ENCODE results near the gene AKR1C4. TPM values are rescaled to one million over a fixed set of nuclear protein-coding genes. Genes with fewer than 3 reads are reported as not detected.

AKR1C4 gene
- total RNA-seq, 1 experiment from 2014 or later = not detected

DNA sequence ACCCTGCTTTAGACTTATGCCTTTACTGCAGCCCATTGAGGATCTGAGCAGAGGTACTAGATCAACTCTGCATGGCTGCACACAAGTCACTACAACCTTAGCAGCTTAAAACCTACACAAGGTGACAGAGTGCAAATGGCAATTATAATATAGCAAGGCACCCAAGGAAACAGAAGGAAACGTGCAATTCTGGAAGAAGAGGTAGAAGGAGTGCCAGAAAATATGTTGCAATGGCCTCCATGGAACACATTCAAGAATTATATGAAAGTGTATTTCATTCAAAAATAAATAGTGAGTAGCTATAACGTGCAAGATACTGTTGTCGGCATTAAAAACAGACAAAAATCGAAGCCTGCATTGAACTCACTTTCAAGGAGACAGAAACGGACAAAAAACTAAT, 8.8 kb upstream of the AKR1C4 start:
- Histone ChIP-seq H2AFZ (ENCODE audit: low read length) (no peak overlapping the region), H3K4me1 (ENCODE audit: insufficient read depth, low read length) (no peaks in the 10 kb centered on the region), H3K9ac (ENCODE audit: low read length) (no peak overlapping the region), H3K4me2 (ENCODE audit: low read length) (no peak overlapping the region), H3K27me3 (ENCODE audit: low read length) (no peaks in the 10 kb centered on the region), H3K27ac (ENCODE audit: low read length) (no peak overlapping the region), H3K4me3 (ENCODE audit: low read length) (no peak overlapping the region), H3F3A (ENCODE audit: low read length, unreplicated experiment) (no peaks in the 10 kb centered on the region), H4K20me1 (ENCODE audit: low read length) (no peaks in the 10 kb centered on the region), H3K79me2 (ENCODE audit: low read length) (no peaks in the 10 kb centered on the region), H3K9me3 (ENCODE audit: low read length) (no peaks in the 10 kb centered on the region), H3K9me2 (replicated peaks; ENCODE audit: low read length) (no peaks in the 10 kb centered on the region), H3K36me3 (ENCODE audit: low read depth, low read length) (no peaks in the 10 kb centered on the region)
- no TSS peak for BruUV-seq (replicated peaks)
- no peak for DNase-seq
- CTCF ChIA-PET = no interaction called here
- intact Hi-C loops (cut with micrococcal nuclease) = no loop called here
- POLR2A ChIA-PET (ENCODE audit: unreplicated experiment) = no interaction called here
- no peak for ATAC-seq
- TF ChIP-seq, protein P1, sequence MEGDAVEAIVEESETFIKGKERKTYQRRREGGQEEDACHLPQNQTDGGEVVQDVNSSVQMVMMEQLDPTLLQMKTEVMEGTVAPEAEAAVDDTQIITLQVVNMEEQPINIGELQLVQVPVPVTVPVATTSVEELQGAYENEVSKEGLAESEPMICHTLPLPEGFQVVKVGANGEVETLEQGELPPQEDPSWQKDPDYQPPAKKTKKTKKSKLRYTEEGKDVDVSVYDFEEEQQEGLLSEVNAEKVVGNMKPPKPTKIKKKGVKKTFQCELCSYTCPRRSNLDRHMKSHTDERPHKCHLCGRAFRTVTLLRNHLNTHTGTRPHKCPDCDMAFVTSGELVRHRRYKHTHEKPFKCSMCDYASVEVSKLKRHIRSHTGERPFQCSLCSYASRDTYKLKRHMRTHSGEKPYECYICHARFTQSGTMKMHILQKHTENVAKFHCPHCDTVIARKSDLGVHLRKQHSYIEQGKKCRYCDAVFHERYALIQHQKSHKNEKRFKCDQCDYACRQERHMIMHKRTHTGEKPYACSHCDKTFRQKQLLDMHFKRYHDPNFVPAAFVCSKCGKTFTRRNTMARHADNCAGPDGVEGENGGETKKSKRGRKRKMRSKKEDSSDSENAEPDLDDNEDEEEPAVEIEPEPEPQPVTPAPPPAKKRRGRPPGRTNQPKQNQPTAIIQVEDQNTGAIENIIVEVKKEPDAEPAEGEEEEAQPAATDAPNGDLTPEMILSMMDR (conservative IDR thresholded peaks at IDR 0.05; ENCODE audit: low read depth, low read length) = no peak
- TF ChIP-seq EZH2phosphoT487 (IDR thresholded peaks at IDR 0.05; ENCODE audit: borderline replicate concordance, low read length) = no peak
- no peak for TF ChIP-seq EZH2 (IDR thresholded peaks at IDR 0.05; ENCODE audit: low read length, unreplicated experiment)

DNA sequence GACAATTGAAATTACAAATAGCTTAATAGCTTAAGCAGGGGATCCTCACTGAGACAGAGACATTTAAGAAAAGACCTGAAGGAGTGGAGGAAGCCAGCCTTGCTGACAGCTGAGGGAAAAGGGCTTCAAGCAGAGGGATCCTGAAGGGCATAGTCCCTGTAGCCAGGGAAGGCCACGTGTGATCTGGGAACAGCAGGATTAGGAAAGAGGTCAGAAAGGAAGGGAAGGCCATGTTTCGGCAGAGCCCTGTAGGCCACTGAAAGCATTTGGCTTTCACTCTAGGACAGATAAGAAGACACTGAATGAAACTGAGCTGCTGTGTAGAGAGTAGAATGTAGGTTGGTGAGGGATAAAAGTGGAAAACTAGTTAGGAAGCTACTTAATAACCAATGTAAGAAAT, 8.3 kb upstream of the AKR1C4 start:
- Histone ChIP-seq H3K27ac (ENCODE audit: low read length) (no peak overlapping the region), H3K4me3 (ENCODE audit: low read length) (no peak overlapping the region), H3K9me3 (ENCODE audit: low read length) (no peaks in the 10 kb centered on the region), H3K9me2 (replicated peaks; ENCODE audit: low read length) (no peaks in the 10 kb centered on the region), H3F3A (ENCODE audit: low read length, unreplicated experiment) (no peaks in the 10 kb centered on the region), H3K27me3 (ENCODE audit: low read length) (no peaks in the 10 kb centered on the region), H3K4me1 (ENCODE audit: insufficient read depth, low read length) (no peaks in the 10 kb centered on the region), H4K20me1 (ENCODE audit: low read length) (no peaks in the 10 kb centered on the region), H3K9ac (ENCODE audit: low read length) (no peak overlapping the region), H3K4me2 (ENCODE audit: low read length) (no peak overlapping the region), H2AFZ (ENCODE audit: low read length) (no peak overlapping the region), H3K79me2 (ENCODE audit: low read length) (no peaks in the 10 kb centered on the region), H3K36me3 (ENCODE audit: low read depth, low read length) (no peaks in the 10 kb centered on the region)
- intact Hi-C loops (cut with micrococcal nuclease) = no loop called here
- no peak for TF ChIP-seq EZH2 (IDR thresholded peaks at IDR 0.05; ENCODE audit: low read length, unreplicated experiment)
- TF ChIP-seq, protein P1 (conservative IDR thresholded peaks at IDR 0.05; ENCODE audit: low read depth, low read length) = no peak
- no peak for TF ChIP-seq EZH2phosphoT487 (IDR thresholded peaks at IDR 0.05; ENCODE audit: borderline replicate concordance, low read length)
- BruUV-seq (replicated peaks) = no TSS peak
- ATAC-seq = no peak
- CTCF ChIA-PET = no interaction called here
- POLR2A ChIA-PET (ENCODE audit: unreplicated experiment) = no interaction called here
- DNase-seq = no peak

DNA sequence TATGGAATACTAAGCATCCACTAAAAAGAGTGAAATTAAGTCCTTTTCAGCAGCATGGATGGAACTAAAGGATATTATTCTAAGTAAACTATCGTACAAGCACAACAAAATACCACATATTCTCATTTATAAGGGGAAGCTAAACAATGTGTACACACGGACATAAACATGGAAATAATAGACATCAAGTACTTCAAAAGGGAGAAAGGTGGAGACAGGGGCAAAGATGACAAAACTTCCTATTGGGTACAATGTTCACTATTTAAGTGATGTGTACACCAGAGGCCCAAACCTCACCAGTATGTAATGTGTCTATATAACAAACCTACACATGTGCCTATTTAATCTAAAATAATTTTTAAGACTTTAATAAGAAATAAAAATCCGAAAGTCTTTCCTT, 2.2 kb upstream of the AKR1C4 start:
- Histone ChIP-seq H3K4me2 (ENCODE audit: low read length) (no peak overlapping the region), H3K9me3 (ENCODE audit: low read length) (no peaks in the 10 kb centered on the region), H3F3A (ENCODE audit: low read length, unreplicated experiment) (no peaks in the 10 kb centered on the region), H3K27ac (ENCODE audit: low read length) (no peak overlapping the region), H3K9ac (ENCODE audit: low read length) (no peak overlapping the region), H3K4me1 (ENCODE audit: insufficient read depth, low read length) (no peaks in the 10 kb centered on the region), H3K9me2 (replicated peaks; ENCODE audit: low read length) (no peaks in the 10 kb centered on the region), H4K20me1 (ENCODE audit: low read length) (no peaks in the 10 kb centered on the region), H3K27me3 (ENCODE audit: low read length) (no peaks in the 10 kb centered on the region), H3K36me3 (ENCODE audit: low read depth, low read length) (no peaks in the 10 kb centered on the region), H3K79me2 (ENCODE audit: low read length) (no peaks in the 10 kb centered on the region), H2AFZ (ENCODE audit: low read length) (no peak overlapping the region), H3K4me3 (ENCODE audit: low read length) (no peak overlapping the region)
- no peak for DNase-seq
- CTCF ChIA-PET = no interaction called here
- no TSS peak for BruUV-seq (replicated peaks)
- ATAC-seq = no peak
- intact Hi-C loops (cut with micrococcal nuclease) = no loop called here
- no peak for TF ChIP-seq EZH2phosphoT487 (IDR thresholded peaks at IDR 0.05; ENCODE audit: borderline replicate concordance, low read length)
- no peak for TF ChIP-seq EZH2 (IDR thresholded peaks at IDR 0.05; ENCODE audit: low read length, unreplicated experiment)
- TF ChIP-seq, protein P1 (conservative IDR thresholded peaks at IDR 0.05; ENCODE audit: low read depth, low read length) = no peak
- POLR2A ChIA-PET (ENCODE audit: unreplicated experiment) = no interaction called here
